T-helper 1 cell treated with Interleukin-12 subunit alpha and Interleukin-12 subunit beta and Interleukin-4 antibody, amounts not matched to agents 30 μg/mL and 1 μg/mL, for 36 hours (primary cell): ENCODE data around the gene CAVIN2.

Source experiments
- H3K27ac Mint-ChIP-seq: one replicate; pipeline ENCODE4 v1.8.0; 2021; ENCODE audit warnings: mild to moderate bottlenecking, mixed read lengths
- H3K27me3 Mint-ChIP-seq: one replicate; pipeline ENCODE4 v1.8.0; 2021; ENCODE audit warnings: low read depth, mixed read lengths
- H3K36me3 Mint-ChIP-seq: one replicate; pipeline ENCODE4 v1.8.0; 2021; ENCODE audit warnings: low read depth, mixed read lengths
- H3K4me1 Mint-ChIP-seq: one replicate; pipeline ENCODE4 v1.8.0; 2021; ENCODE audit warnings: low read depth, mixed read lengths
- H3K4me3 Mint-ChIP-seq: one replicate; pipeline ENCODE4 v1.8.0; 2021; ENCODE audit warnings: mild to moderate bottlenecking, moderate library complexity, mixed read lengths
- H3K9me3 Mint-ChIP-seq: one replicate; pipeline ENCODE4 v1.8.0; 2021; ENCODE audit warnings: mixed read lengths

CAVIN2 gene

GRCh38 chr2:191875859-191876258, 29.0 kb upstream of the CAVIN2 start:
- Mint-ChIP-seq H3K9me3 (no peaks in the 10 kb centered on the region), H3K36me3 (no peaks in the 10 kb centered on the region), H3K4me3 (no peak overlapping the region), H3K4me1 (no peaks in the 10 kb centered on the region), H3K27me3 (peaks cover 26% of the 10 kb centered on the region), H3K27ac (no peak overlapping the region)

GRCh38 chr2:191870744-191871143, 23.9 kb upstream of the CAVIN2 start:
- Mint-ChIP-seq H3K27me3 (peaks cover 18% of the 10 kb centered on the region), H3K9me3 (no peaks in the 10 kb centered on the region), H3K4me3 (no peak overlapping the region), H3K4me1 (no peaks in the 10 kb centered on the region), H3K27ac (no peak overlapping the region), H3K36me3 (no peaks in the 10 kb centered on the region)

GRCh38 chr2:191869781-191870180, 22.9 kb upstream of the CAVIN2 start:
- no peaks in the 10 kb centered on the region for H3K36me3 Mint-ChIP-seq
- peaks cover 15% of the 10 kb centered on the region for H3K27me3 Mint-ChIP-seq
- no peaks in the 10 kb centered on the region for H3K4me1 Mint-ChIP-seq
- H3K9me3 Mint-ChIP-seq: no peaks in the 10 kb centered on the region
- no peak overlapping the region for H3K4me3 Mint-ChIP-seq
- H3K27ac Mint-ChIP-seq: no peak overlapping the region

GRCh38 chr2:191869178-191869577, 22.3 kb upstream of the CAVIN2 start:
- H3K27me3 Mint-ChIP-seq: peaks cover 15% of the 10 kb centered on the region
- no peaks in the 10 kb centered on the region for H3K4me1 Mint-ChIP-seq
- no peaks in the 10 kb centered on the region for H3K36me3 Mint-ChIP-seq
- no peaks in the 10 kb centered on the region for H3K9me3 Mint-ChIP-seq
- H3K4me3 Mint-ChIP-seq: no peak overlapping the region
- no peak overlapping the region for H3K27ac Mint-ChIP-seq

DNA sequence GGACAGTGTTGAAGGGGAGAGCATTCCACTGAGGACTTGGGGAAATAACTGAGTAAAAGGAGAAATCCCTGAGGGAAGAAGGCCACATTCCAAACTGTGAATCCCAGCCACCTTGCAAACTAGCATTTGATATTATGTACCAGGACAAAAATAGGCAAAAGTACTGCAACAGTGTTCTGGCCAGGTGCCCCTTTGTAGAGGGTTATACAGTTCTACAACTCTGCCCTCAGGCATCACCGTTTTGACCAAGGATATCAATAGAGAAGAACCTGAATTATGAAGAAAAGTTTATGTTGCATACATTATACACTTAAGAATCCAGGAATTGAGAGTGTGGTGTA, 20.6 kb upstream of the CAVIN2 start:
- Mint-ChIP-seq H3K27ac (no peak overlapping the region), H3K4me3 (no peak overlapping the region), H3K27me3 (peaks cover 19% of the 10 kb centered on the region), H3K9me3 (no peaks in the 10 kb centered on the region), H3K4me1 (no peaks in the 10 kb centered on the region), H3K36me3 (no peaks in the 10 kb centered on the region)

DNA sequence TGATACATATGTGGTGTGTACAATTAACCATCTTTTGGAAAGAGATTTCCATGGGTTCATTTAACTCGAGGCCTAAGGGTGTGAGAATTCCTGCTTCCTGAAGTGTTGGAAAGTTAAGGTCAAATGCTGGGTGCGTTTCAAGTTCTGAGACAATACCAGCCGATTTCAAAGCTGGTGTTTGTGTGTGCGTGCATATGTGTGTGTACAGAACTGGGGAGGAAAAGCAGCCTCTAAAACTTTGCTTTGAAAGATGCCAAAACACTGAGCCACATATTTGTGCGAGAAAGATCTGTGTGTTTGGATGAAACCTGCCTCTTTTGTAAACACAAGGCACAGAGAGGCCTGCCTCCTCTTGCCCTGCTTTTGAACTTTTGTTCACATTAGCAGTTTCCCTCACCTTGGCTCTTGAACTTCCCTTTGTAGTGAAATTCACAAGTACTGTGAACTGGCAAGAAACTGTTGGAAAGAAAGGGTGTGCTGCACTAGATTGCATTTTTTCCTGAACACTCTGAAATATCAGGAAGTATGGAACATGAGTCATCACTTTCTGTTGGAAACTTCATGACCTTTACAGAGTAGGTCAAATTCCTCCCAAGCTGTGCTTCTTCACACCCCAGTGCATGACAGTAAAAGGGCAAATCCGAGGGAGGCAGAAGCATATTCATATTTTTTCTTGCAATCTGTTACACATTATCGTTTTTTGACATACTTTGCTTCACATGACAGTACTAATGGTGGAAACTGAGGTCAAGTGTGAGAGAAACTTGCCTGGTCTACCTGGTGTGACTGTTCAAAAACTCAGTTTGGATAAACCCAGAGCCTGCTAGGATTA, 20.0 kb upstream of the CAVIN2 start:
- no peak overlapping the region for H3K27ac Mint-ChIP-seq

DNA sequence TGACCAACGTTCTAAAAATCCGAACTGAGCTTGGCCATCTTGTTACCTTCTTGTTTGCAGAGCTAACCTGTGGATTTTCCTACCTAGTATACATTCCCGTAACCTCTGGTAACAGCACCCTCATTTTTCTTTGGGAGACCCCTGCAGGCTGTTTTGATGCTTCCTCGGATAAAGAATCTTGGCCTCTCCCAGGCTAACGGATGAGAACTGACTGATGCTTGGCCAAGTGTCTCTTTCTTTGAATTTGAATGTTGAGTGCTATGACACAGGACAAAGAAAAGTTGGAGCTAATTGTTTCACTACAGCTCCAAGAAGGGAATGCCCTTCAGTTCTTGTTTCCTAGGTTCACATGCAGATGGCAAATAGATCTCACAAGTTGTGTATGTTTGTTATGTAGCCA, 19.3 kb upstream of the CAVIN2 start:
- Mint-ChIP-seq H3K36me3 (no peaks in the 10 kb centered on the region), H3K9me3 (no peaks in the 10 kb centered on the region), H3K27ac (no peak overlapping the region), H3K27me3 (peaks cover 15% of the 10 kb centered on the region), H3K4me1 (no peaks in the 10 kb centered on the region), H3K4me3 (no peak overlapping the region)

More for the DNA sequence above, 20.0 kb upstream of the CAVIN2 start:
- Mint-ChIP-seq H3K27me3 (peaks cover 16% of the 10 kb centered on the region), H3K9me3 (no peaks in the 10 kb centered on the region), H3K4me3 (no peak overlapping the region), H3K36me3 (no peaks in the 10 kb centered on the region), H3K4me1 (no peaks in the 10 kb centered on the region)

DNA sequence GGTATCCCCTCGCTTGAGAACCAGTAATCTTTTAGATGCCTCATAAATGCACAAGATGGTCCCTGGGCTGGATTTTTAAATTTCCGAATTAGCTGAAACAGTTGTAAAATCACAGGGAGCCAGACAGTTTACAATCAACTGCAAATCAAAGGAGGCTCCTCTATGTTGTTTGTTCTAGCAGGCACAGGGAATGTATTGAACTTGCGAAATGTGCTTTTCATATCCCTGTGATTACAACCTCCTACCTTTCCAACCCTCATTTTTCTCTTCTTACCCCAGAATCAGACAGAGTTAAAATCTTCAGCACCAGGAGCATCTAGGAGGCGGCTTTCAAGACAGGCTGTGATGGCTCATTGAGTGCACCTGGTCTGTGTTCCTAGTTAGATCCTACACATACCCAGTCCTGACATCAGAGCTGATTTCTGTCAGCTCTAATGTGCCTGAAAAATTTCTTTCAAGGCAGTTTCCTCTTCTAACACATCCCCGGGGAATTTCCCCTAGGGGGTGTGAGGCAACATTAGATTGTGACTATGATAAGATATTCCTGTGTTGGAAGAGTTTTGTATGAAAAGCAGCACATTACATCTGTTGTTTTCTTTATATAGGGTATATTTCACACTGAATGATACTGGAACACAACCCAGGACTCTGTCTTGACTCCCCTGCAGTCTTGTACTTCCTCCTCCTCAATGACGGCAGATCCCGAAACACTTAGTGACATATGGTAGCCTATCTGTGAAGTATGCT, 17.9 kb upstream of the CAVIN2 start:
- Mint-ChIP-seq H3K27me3 (peaks cover 10% of the 10 kb centered on the region), H3K9me3 (no peaks in the 10 kb centered on the region), H3K27ac (no peak overlapping the region), H3K4me3 (no peak overlapping the region), H3K36me3 (no peaks in the 10 kb centered on the region), H3K4me1 (no peaks in the 10 kb centered on the region)

DNA sequence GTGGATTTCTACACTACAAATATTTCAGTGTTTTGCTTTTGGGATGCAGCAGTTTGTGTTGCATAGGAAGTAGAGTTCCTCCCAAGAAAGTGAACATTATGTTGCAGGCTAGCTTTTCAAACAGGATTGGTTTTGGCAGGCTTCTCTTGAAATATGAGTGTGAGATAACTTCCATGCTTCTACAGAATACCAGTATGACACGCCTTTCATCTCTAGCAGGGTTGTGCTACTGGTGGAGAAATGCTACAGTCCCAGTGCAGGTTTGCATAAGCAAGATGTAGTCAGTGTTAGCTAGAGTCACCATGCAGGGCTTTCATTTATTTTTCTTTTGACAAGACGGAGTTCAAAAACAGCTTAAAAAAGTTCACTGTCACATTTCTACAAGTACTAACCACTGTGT, 17.1 kb upstream of the CAVIN2 start:
- Mint-ChIP-seq H3K36me3 (no peaks in the 10 kb centered on the region), H3K9me3 (no peaks in the 10 kb centered on the region), H3K4me3 (no peak overlapping the region), H3K27ac (no peak overlapping the region), H3K27me3 (peaks cover 10% of the 10 kb centered on the region), H3K4me1 (no peaks in the 10 kb centered on the region)

DNA sequence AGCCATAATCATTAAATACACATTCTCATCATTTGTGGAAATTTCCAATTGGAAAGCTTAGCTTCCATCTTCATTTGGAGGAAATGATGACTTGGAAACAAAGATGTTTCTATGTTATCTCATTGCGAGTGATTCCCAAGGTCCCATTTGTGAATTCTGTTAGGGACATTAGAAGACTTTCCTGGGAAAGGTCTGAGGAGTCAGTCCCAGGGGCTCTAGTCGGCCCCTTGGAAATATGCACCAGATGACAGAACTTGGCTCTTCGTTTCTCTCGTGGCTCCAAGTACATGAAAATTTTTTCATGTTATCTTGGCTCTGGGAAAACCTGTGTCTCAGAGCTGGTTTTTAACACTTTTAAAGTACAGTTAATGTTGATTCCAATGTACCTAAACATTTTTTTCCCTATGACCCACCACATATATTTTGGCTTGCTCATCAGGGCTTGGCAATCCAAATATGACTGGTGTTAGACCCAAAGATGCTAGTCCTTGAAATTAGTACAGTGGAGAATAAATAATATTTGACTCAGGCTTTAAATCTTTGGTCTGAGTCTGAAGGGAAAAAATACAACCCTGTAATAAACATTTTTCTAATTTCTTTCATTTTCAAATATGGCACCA, 15.4 kb upstream of the CAVIN2 start:
- Mint-ChIP-seq H3K4me3 (no peak overlapping the region), H3K36me3 (no peaks in the 10 kb centered on the region), H3K27ac (no peak overlapping the region), H3K9me3 (no peaks in the 10 kb centered on the region), H3K4me1 (no peaks in the 10 kb centered on the region), H3K27me3 (peaks cover 10% of the 10 kb centered on the region)

GRCh38 chr2:191860760-191861466, 14.0 kb upstream of the CAVIN2 start:
- H3K4me1 Mint-ChIP-seq: no peaks in the 10 kb centered on the region
- H3K27me3 Mint-ChIP-seq: peaks cover 20% of the 10 kb centered on the region
- H3K9me3 Mint-ChIP-seq: no peaks in the 10 kb centered on the region
- no peak overlapping the region for H3K4me3 Mint-ChIP-seq
- no peak overlapping the region for H3K27ac Mint-ChIP-seq
- no peaks in the 10 kb centered on the region for H3K36me3 Mint-ChIP-seq

- peaks cover 20% of the 10 kb centered on the region for H3K27me3 Mint-ChIP-seq
- H3K36me3 Mint-ChIP-seq: no peaks in the 10 kb centered on the region
- no peaks in the 10 kb centered on the region for H3K9me3 Mint-ChIP-seq
- no peak overlapping the region for H3K4me3 Mint-ChIP-seq
- no peak overlapping the region for H3K27ac Mint-ChIP-seq
- no peaks in the 10 kb centered on the region for H3K4me1 Mint-ChIP-seq
These were observed 12.8 kb upstream of the CAVIN2 start for GRCh38 chr2:191859681-191860080.

GRCh38 chr2:191857886-191858285, 11.0 kb upstream of the CAVIN2 start:
- H3K9me3 Mint-ChIP-seq: no peaks in the 10 kb centered on the region

DNA sequence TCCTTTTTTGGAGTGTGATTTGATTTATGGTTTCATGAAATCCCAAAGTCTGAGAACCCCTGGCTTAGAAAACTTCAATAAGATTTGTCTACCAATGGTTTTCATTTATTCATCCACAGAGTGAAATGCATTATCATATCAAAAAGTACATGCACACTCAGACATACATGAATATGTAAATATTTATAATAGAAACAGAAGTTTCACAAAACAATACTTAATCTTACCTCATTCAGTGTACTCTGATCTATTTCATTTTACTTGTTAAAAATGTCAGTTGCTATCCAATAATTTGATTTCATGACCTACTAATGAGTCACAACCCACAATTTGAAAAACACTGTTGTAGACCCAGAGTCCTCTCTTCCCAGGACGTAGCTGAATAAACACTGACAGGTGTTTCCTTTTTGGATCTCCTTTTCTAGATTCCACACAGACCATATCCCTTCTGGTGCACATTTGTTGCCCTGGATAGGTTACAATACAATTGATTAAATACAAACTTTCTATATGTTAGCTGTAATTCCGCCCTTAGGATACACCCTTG, 10.4 kb upstream of the CAVIN2 start:
- Mint-ChIP-seq H3K4me3 (no peak overlapping the region), H3K27me3 (peaks cover 23% of the 10 kb centered on the region), H3K27ac (no peak overlapping the region)

More at GRCh38 chr2:191857886-191858285, 11.0 kb upstream of the CAVIN2 start:
- no peak overlapping the region for H3K27ac Mint-ChIP-seq
- H3K4me1 Mint-ChIP-seq: no peaks in the 10 kb centered on the region
- H3K4me3 Mint-ChIP-seq: no peak overlapping the region
- peaks cover 20% of the 10 kb centered on the region for H3K27me3 Mint-ChIP-seq
- no peaks in the 10 kb centered on the region for H3K36me3 Mint-ChIP-seq

More for the DNA sequence above, 10.4 kb upstream of the CAVIN2 start:
- Mint-ChIP-seq H3K4me1 (no peaks in the 10 kb centered on the region), H3K36me3 (no peaks in the 10 kb centered on the region), H3K9me3 (no peaks in the 10 kb centered on the region)
